ENCODE data around the gene GNA12.
"Not testable (repeated sequence)": the region's sequence is repeated elsewhere in the genome, so short reads cannot be mapped to it uniquely, and the experiment has no call there.

The GNA12 gene

GRCh38 chr7:2724453-2725177, 119.5 kb downstream of the GNA12 start:
- no peak for TF ChIP-seq CTCF (IDR thresholded peaks at IDR 0.05; ENCODE audit: unreplicated experiment in 3 of 3)
- H3K27me3 Mint-ChIP-seq (ENCODE audit: low read depth) = no peaks in the 10 kb centered on the region
- peaks cover 22% of the 10 kb centered on the region for H3K4me1 Mint-ChIP-seq
- no peaks in the 10 kb centered on the region for H3K9me3 Mint-ChIP-seq
- H3K27ac Mint-ChIP-seq = no peak overlapping the region
- no peak overlapping the region for H3K4me3 Mint-ChIP-seq
- H3K36me3 Mint-ChIP-seq (ENCODE audit: low read depth) = peaks cover 28% of the 10 kb centered on the region

- H3K27ac Mint-ChIP-seq; H3K4me3 Mint-ChIP-seq; H3K9me3 Mint-ChIP-seq; H3K27me3 Mint-ChIP-seq (ENCODE audit: low read depth): not testable (repeated sequence)
- Mint-ChIP-seq H3K4me1 (peaks cover 19% of the 10 kb centered on the region), H3K36me3 (ENCODE audit: low read depth) (peaks cover 26% of the 10 kb centered on the region)
These were observed 120.1 kb downstream of the GNA12 start for GRCh38 chr7:2724036-2724435.

GRCh38 chr7:2723138-2723850, 120.8 kb downstream of the GNA12 start:
- Mint-ChIP-seq H3K9me3 (no peaks in the 10 kb centered on the region), H3K27ac (peak overlapping the region in 1 of 3 experiments; percentile 66), H3K27me3 (ENCODE audit: low read depth) (no peaks in the 10 kb centered on the region), H3K4me3 (peak overlapping the region in 1 of 3 experiments; percentile 29), H3K4me1 (peaks cover 19% of the 10 kb centered on the region), H3K36me3 (ENCODE audit: low read depth) (peaks cover 23% of the 10 kb centered on the region)
- no peak for TF ChIP-seq CTCF (IDR thresholded peaks at IDR 0.05; ENCODE audit: unreplicated experiment in 3 of 3)

GRCh38 chr7:2722591-2722990, 121.5 kb downstream of the GNA12 start:
- Mint-ChIP-seq H3K4me3 (no peak overlapping the region), H3K27me3 (ENCODE audit: low read depth) (no peaks in the 10 kb centered on the region), H3K27ac (no peak overlapping the region), H3K9me3 (no peaks in the 10 kb centered on the region), H3K36me3 (ENCODE audit: low read depth) (peaks cover 22% of the 10 kb centered on the region), H3K4me1 (peaks cover 21% of the 10 kb centered on the region)
- TF ChIP-seq CTCF (IDR thresholded peaks at IDR 0.05; ENCODE audit: unreplicated experiment in 3 of 3) = no peak

GRCh38 chr7:2721842-2722241, 122.3 kb downstream of the GNA12 start:
- no peak overlapping the region for H3K4me3 Mint-ChIP-seq
- TF ChIP-seq CTCF (IDR thresholded peaks at IDR 0.05; ENCODE audit: unreplicated experiment in 3 of 3) = no peak
- peaks cover 29% of the 10 kb centered on the region for H3K4me1 Mint-ChIP-seq

DNA sequence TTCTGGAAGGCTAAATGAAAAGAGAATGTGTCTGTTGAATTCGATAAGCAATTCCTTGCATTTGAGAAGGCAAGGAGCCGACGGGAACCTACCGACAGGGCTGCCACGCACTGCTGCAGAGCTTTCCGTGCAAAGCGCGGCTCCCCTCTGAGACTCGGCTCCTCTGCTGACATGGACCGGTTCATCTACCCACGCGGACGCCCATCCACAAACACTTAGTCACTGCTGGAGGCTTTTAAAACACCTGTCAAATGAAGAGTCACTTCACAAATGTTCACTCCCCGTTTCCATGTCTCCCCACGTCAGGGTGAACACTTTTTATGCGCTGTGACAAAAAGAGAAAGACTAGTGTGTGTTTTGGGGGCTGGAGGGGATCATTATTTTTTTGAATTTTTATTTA, 124.1 kb downstream of the GNA12 start:
- peaks cover 47% of the 10 kb centered on the region for H3K4me1 Mint-ChIP-seq
- no peak for TF ChIP-seq CTCF (IDR thresholded peaks at IDR 0.05; ENCODE audit: unreplicated experiment in 3 of 3)
- no peaks in the 10 kb centered on the region for H3K9me3 Mint-ChIP-seq
- no peaks in the 10 kb centered on the region for H3K27me3 Mint-ChIP-seq (ENCODE audit: low read depth)
- no peak overlapping the region for H3K27ac Mint-ChIP-seq
- H3K36me3 Mint-ChIP-seq (ENCODE audit: low read depth) = peaks cover 13% of the 10 kb centered on the region
- no peak overlapping the region for H3K4me3 Mint-ChIP-seq

More at GRCh38 chr7:2721842-2722241, 122.3 kb downstream of the GNA12 start:
- Mint-ChIP-seq H3K9me3 (no peaks in the 10 kb centered on the region), H3K27me3 (ENCODE audit: low read depth) (no peaks in the 10 kb centered on the region), H3K27ac (no peak overlapping the region), H3K36me3 (ENCODE audit: low read depth) (peaks cover 24% of the 10 kb centered on the region)

Data from nephron (organoid).